Liver (tissue), 3 donors: ENCODE data around the gene PELI2.

ENCODE experiments used
- CTCF ChIP-seq: fragments of 150-350 bp; IDR thresholded peaks from 2 replicates; pipeline ENCODE4 v1.5.1; 2017; ENCODE audit warnings: improper control_type of control experiment, low read depth, low read length; ENCODE audit not compliant: missing input control
- EGR1 ChIP-seq, 2 donors: IDR thresholded peaks; 2 replicates each; pipeline ENCODE4 v1.6.1; 2016 to 2018; ENCODE audit warnings: antibody characterized with exemption in 2 of 2, low read depth in 2 of 2
- GABPA ChIP-seq, 2 donors: IDR thresholded peaks in 1 of 2; conservative IDR thresholded peaks in 1 of 2; 2 replicates each; pipeline ENCODE4 v1.6.1; 2016; ENCODE audit warnings: antibody characterized with exemption in 2 of 2, mild to moderate bottlenecking in 1 of 2, moderate library complexity in 1 of 2
- JUND ChIP-seq, 2 donors: IDR thresholded peaks; 2 replicates each; pipeline ENCODE4 v1.6.1; 2016; ENCODE audit warnings: antibody characterized with exemption in 2 of 2
- MAX ChIP-seq: IDR thresholded peaks from 2 replicates; pipeline ENCODE4 v1.6.1; 2016; ENCODE audit warnings: antibody characterized with exemption
- RAD21 ChIP-seq, 2 donors: IDR thresholded peaks; 2 replicates each; pipeline ENCODE4 v1.6.1; 2016; ENCODE audit warnings: antibody characterized with exemption in 2 of 2, mild to moderate bottlenecking in 2 of 2
- REST ChIP-seq: IDR thresholded peaks from 2 replicates; pipeline ENCODE4 v1.6.1; 2016; ENCODE audit warnings: antibody characterized with exemption, mild to moderate bottlenecking
- YY1 ChIP-seq: IDR thresholded peaks from 2 replicates; pipeline ENCODE4 v1.6.1; 2016; ENCODE audit warnings: antibody characterized with exemption, mild to moderate bottlenecking
- donor health status: healthy.
- donor health status: healthy.

DNA sequence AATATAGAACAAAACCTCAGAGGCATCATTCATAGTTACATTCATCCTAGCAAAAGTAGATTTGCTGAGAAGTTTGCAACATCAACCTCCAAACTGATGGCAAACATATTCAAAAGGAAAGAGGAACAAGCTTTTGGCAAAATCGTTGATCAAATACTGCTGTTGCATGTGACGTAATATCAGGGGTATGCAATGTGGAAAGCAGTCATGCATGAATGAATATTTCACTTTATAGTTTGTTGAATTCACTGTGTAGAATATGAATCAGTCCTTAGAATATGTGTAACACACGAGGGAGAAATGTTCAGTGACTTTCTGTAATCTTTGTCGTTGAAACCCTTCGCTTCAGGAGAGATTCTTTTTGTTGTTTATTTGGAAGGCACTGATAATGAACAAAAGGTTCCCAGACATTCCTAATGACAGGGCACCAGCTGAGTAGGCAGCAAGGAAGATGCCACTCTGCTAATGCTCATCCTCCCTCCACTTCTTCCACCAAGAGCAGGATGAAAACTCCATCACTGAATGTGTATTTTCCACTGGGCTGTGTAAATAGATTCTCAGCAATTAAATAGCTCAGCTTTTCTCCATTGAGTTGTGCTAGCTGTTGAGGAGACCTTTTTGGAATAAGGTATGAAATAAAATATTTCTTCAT, 126.1 kb downstream of the PELI2 start:
- TF ChIP-seq RAD21 (IDR thresholded peaks at IDR 0.05) (no peak), CTCF (no peak), YY1 (no peak), MAX (no peak), JUND (IDR thresholded peaks at IDR 0.05) (no peak), REST (no peak), EGR1 (IDR thresholded peaks at IDR 0.05; ENCODE audit: low read depth in 2 of 2) (no peak), GABPA (IDR thresholded peaks at IDR 0.05 in 1 of 2, conservative IDR thresholded peaks at IDR 0.05 in 1 of 2) (no peak)
